DOHH2 (cell line): ENCODE measurements around the gene UNC5B.

Source experiments
- CTCF ChIP-seq: fragments of 200-600 bp; sonication (generic); IDR thresholded peaks from one replicate; pipeline ENCODE4 v1.5.1; 2014; ENCODE audit warnings: antibody characterized with exemption, mild to moderate bottlenecking, low read depth, low read length; ENCODE audit not compliant: poor library complexity, severe bottlenecking
- EZH2phosphoT487 ChIP-seq: fragments of 200-600 bp; sonication (generic); IDR thresholded peaks from 2 replicates; pipeline ENCODE4 v1.6.1; 2017; ENCODE audit warnings: borderline replicate concordance, mild to moderate bottlenecking, antibody characterized with exemption, low read length, moderate library complexity, mixed read lengths

- no peak for TF ChIP-seq CTCF
- TF ChIP-seq EZH2phosphoT487: no peak
Observed at GRCh38 chr10:71216363-71216695, 4.0 kb downstream of the UNC5B start.
